Lower leg skin (tissue), 4 donors: ENCODE results near the gene NKAIN4. TPM values are rescaled to one million over a fixed set of nuclear protein-coding genes. Genes with fewer than 3 reads are reported as not detected.

Experiments
- DNase-seq, 2 donors: peaks; one replicate each; pipeline ENCODE4 v3.0.0-alpha.2; 2019; ENCODE audit warnings: low spot score in 2 of 2
- H3K4me3 ChIP-seq: fragments of 200-600 bp; sonication (generic); 2 replicates; pipeline ENCODE4 v1.5.1; 2017; ENCODE audit warnings: mild to moderate bottlenecking, low read depth; ENCODE audit not compliant: poor library complexity, severe bottlenecking
- CTCF ChIP-seq, 3 donors: fragments of 450-650 bp; IDR thresholded peaks; one replicate each; pipeline ENCODE4 v1.5.1; 2016; ENCODE audit warnings: antibody characterized with exemption in 3 of 3, mild to moderate bottlenecking in 3 of 3, moderate library complexity in 2 of 3
- POLR2A ChIP-seq, 2 donors: fragments of 450-650 bp; IDR thresholded peaks; one replicate each; pipeline ENCODE4 v1.6.1; 2016 to 2017; ENCODE audit warnings: antibody characterized with exemption in 2 of 2, mild to moderate bottlenecking in 1 of 2, moderate library complexity in 1 of 2
- WGBS, 2 donors: methylation state at CpG; one replicate each; pipeline ENCODE4 v1.1.5; 2018; 5-methylcytosine and 5-hydroxymethylcytosine counted together
- intact Hi-C: fragments of 100-400 bp; cut with DNase I; formaldehyde crosslinking; loops from one replicate; pipeline ENCODE4 v1.15.0; 2023; ENCODE audit warnings: low total_unique reads
- total RNA-seq, 4 donors: library from RNA; depleted of rRNA; stranded (reverse); fragments of >200 nt; gene quantifications; one replicate each; pipeline ENCODE4 v1.1.0, GENCODE V29; 2016

NKAIN4 gene
- total RNA-seq, 4 donors from 2014 or later = 0.23 to 1.1 TPM; not detected in 2

GRCh38 chr20:63212792-63213191, 41.5 kb downstream of the NKAIN4 start:
- WGBS, 2 donors = 72 to 79% methylated on average over 5 of the region's 5 CpGs
- DNase-seq = no peak
- intact Hi-C loops = no loop called here
- H3K4me3 ChIP-seq = no peak overlapping the region
- TF ChIP-seq CTCF (IDR thresholded peaks at IDR 0.05) (no peak), POLR2A (IDR thresholded peaks at IDR 0.05) (no peak)

GRCh38 chr20:63212393-63212730, 41.9 kb downstream of the NKAIN4 start:
- no peak overlapping the region for H3K4me3 ChIP-seq

GRCh38 chr20:63210011-63210605, 44.2 kb downstream of the NKAIN4 start:
- WGBS, 2 donors = 83 to 85% methylated on average over 11 of the region's 11 CpGs
- intact Hi-C loops = no loop called here
- no peak for DNase-seq

More at GRCh38 chr20:63212393-63212730, 41.9 kb downstream of the NKAIN4 start:
- WGBS, 2 donors = 70 to 83% methylated on average over 5 of the region's 5 CpGs
- intact Hi-C loops = no loop called here
- TF ChIP-seq POLR2A (IDR thresholded peaks at IDR 0.05) (no peak), CTCF (IDR thresholded peaks at IDR 0.05) (no peak)
- no peak for DNase-seq

GRCh38 chr20:63208346-63208909, 45.8 kb downstream of the NKAIN4 start:
- H3K4me3 ChIP-seq = no peak overlapping the region
- 77 to 79% methylated on average over 6 of the region's 6 CpGs for WGBS, 2 donors
- TF ChIP-seq CTCF (IDR thresholded peaks at IDR 0.05) = no peak
- TF ChIP-seq POLR2A (IDR thresholded peaks at IDR 0.05) = no peak
- intact Hi-C loops = no loop called here
- no peak for DNase-seq

More at GRCh38 chr20:63210011-63210605, 44.2 kb downstream of the NKAIN4 start:
- TF ChIP-seq CTCF (IDR thresholded peaks at IDR 0.05) (no peak), POLR2A (IDR thresholded peaks at IDR 0.05) (no peak)
- H3K4me3 ChIP-seq = no peak overlapping the region

GRCh38 chr20:63206878-63207277, 47.4 kb downstream of the NKAIN4 start:
- TF ChIP-seq CTCF (IDR thresholded peaks at IDR 0.05) (no peak), POLR2A (IDR thresholded peaks at IDR 0.05) (no peak)
- no peak for DNase-seq
- 46 to 48% methylated on average over 11 of the region's 11 CpGs for WGBS, 2 donors

GRCh38 chr20:63205896-63206295, 48.4 kb downstream of the NKAIN4 start:
- 81 to 93% methylated on average over 10 of the region's 10 CpGs for WGBS, 2 donors
- intact Hi-C loops = no loop called here
- TF ChIP-seq CTCF (IDR thresholded peaks at IDR 0.05) = no peak
- TF ChIP-seq POLR2A (IDR thresholded peaks at IDR 0.05) = no peak

More at GRCh38 chr20:63206878-63207277, 47.4 kb downstream of the NKAIN4 start:
- intact Hi-C loops = no loop called here
- H3K4me3 ChIP-seq = no peak overlapping the region

More at GRCh38 chr20:63205896-63206295, 48.4 kb downstream of the NKAIN4 start:
- DNase-seq = no peak
- H3K4me3 ChIP-seq = no peak overlapping the region
